K562 (cell line): ENCODE measurements around the gene KCNB1.

Experiments
- ATF4 ChIP-seq: fragments of 450-650 bp; formaldehyde crosslinking; IDR thresholded peaks from 2 replicates; pipeline ENCODE4 v1.4.0; 2022; ENCODE audit warnings: mild to moderate bottlenecking, moderate library complexity
- CTCF ChIP-seq, 3 experiments: IDR thresholded peaks in 2 of 3; conservative IDR thresholded peaks in 1 of 3; 2 replicates each; pipeline ENCODE4 v1.5.1; 2011 to 2012; ENCODE audit warnings: low read length in 3 of 3, mild to moderate bottlenecking in 3 of 3, control low read depth in 2 of 3, improper control_type of control experiment in 1 of 3, inconsistent platforms in 1 of 3, low read depth in 1 of 3, mixed read lengths in 1 of 3, moderate library complexity in 1 of 3; ENCODE audit not compliant: insufficient read depth in 2 of 3
- MAFK ChIP-seq: IDR thresholded peaks from 2 replicates; pipeline ENCODE4 v1.6.1; 2011; ENCODE audit warnings: low read length, improper control_type of control experiment
- NFE2L1 ChIP-seq: fragments of 450-650 bp; IDR thresholded peaks from 2 replicates; pipeline ENCODE4 v1.6.1; 2016; ENCODE audit warnings: missing genetic modification characterization, low read depth, mild to moderate bottlenecking, missing compliant biosample characterization, moderate library complexity, borderline replicate concordance
- PHF8 ChIP-seq: fragments of 200-600 bp; sonication (generic); IDR thresholded peaks from 2 replicates; pipeline ENCODE4 v1.6.1; 2012; ENCODE audit warnings: mixed run types, mild to moderate bottlenecking, inconsistent platforms, low read length, moderate library complexity, borderline replicate concordance
- SIX5 ChIP-seq, 2 experiments: IDR thresholded peaks; 2 replicates each; pipeline ENCODE4 v1.6.1; 2011; ENCODE audit warnings: low read length in 2 of 2, borderline replicate concordance in 1 of 2, low read depth in 1 of 2, mild to moderate bottlenecking in 1 of 2, moderate library complexity in 1 of 2; ENCODE audit not compliant: insufficient read depth in 1 of 2
- ZNF24 ChIP-seq: fragments of 450-650 bp; IDR thresholded peaks from 2 replicates; pipeline ENCODE4 v1.6.1; 2016
- TF ChIP-seq, protein P1 (sequence below): sonication (generic); formaldehyde crosslinking; IDR thresholded peaks from 2 replicates; pipeline ENCODE4 v1.9.0; 2022; ENCODE audit warnings: mild to moderate bottlenecking, missing genetic modification reagents
- TF ChIP-seq, protein P2 (sequence below): fragments of 250-450 bp; sonication (Bioruptor Pico); IDR thresholded peaks from 2 replicates; pipeline ENCODE4 v1.9.0; 2021; ENCODE audit warnings: mild to moderate bottlenecking

- TF ChIP-seq ATF4 (CRISPR knock-in tag) (no peak), CTCF (IDR thresholded peaks at IDR 0.05 in 2 of 3, conservative IDR thresholded peaks at IDR 0.05 in 1 of 3; ENCODE audit: insufficient read depth in 2 of 3, low read depth in 1 of 3, low read length in 3 of 3) (no peak), SIX5 (IDR thresholded peaks at IDR 0.05; ENCODE audit: borderline replicate concordance in 1 of 2, insufficient read depth in 1 of 2, low read depth in 1 of 2, low read length in 2 of 2) (no peak), MAFK (no peak), PHF8 (no peak), ZNF24 (no peak), NFE2L1 (tag) (no peak)
- TF ChIP-seq, protein P1, sequence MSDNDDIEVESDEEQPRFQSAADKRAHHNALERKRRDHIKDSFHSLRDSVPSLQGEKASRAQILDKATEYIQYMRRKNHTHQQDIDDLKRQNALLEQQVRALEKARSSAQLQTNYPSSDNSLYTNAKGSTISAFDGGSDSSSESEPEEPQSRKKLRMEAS (CRISPR knock-in tag), result no peak
- TF ChIP-seq, protein P2, sequence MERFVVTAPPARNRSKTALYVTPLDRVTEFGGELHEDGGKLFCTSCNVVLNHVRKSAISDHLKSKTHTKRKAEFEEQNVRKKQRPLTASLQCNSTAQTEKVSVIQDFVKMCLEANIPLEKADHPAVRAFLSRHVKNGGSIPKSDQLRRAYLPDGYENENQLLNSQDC (CRISPR knock-in tag), result no peak
Measured at GRCh38 chr20:49444553-49444990, 37.9 kb downstream of the KCNB1 start.
